OCI-LY1 (cell line): ENCODE measurements around the gene DOCK3.

Experiments used
- H2AFZ ChIP-seq: fragments of 200-600 bp; sonication (generic), shearing (Covaris generic); 2 replicates; pipeline ENCODE4 v1.6.0; 2014; ENCODE audit warnings: antibody characterized with exemption, mild to moderate bottlenecking, low read length
- H3F3A ChIP-seq: fragments of 200-600 bp; sonication (generic), shearing (Covaris generic); 2 replicates; pipeline ENCODE4 v1.6.0; 2014; ENCODE audit warnings: mild to moderate bottlenecking, antibody characterized with exemption, low read length, moderate library complexity; ENCODE audit not compliant: insufficient read depth
- H3K27ac ChIP-seq: fragments of 200-600 bp; sonication (generic); 2 replicates; pipeline ENCODE4 v1.5.1; 2014; ENCODE audit warnings: low read length, mixed run types, mild to moderate bottlenecking, low read depth; ENCODE audit not compliant: poor library complexity, severe bottlenecking
- H3K27me3 ChIP-seq: fragments of 200-600 bp; sonication (generic); 2 replicates; pipeline ENCODE4 v1.6.0; 2014; ENCODE audit warnings: antibody characterized with exemption, mild to moderate bottlenecking, low read length, moderate library complexity; ENCODE audit not compliant: insufficient read depth
- H3K36me3 ChIP-seq: fragments of 200-600 bp; sonication (generic); 2 replicates; pipeline ENCODE4 v1.6.1; 2014; ENCODE audit warnings: mild to moderate bottlenecking, antibody characterized with exemption, low read length, moderate library complexity, mixed read lengths; ENCODE audit not compliant: insufficient read depth
- H3K4me1 ChIP-seq: fragments of 200-600 bp; sonication (generic); 2 replicates; pipeline ENCODE4 v1.5.1; 2014; ENCODE audit warnings: mild to moderate bottlenecking, low read length, moderate library complexity; ENCODE audit not compliant: insufficient read depth, severe bottlenecking
- H3K4me2 ChIP-seq: fragments of 200-600 bp; sonication (generic), shearing (Covaris generic); 2 replicates; pipeline ENCODE4 v1.6.1; 2014; ENCODE audit warnings: low read length
- H3K4me3 ChIP-seq: fragments of 200-600 bp; sonication (generic); 2 replicates; pipeline ENCODE4 v1.5.1; 2014; ENCODE audit warnings: low read length, low read depth, mild to moderate bottlenecking, mixed read lengths; ENCODE audit not compliant: poor library complexity, severe bottlenecking
- H3K79me2 ChIP-seq: fragments of 200-600 bp; shearing (Covaris generic); 2 replicates; pipeline ENCODE4 v1.6.1; 2016; ENCODE audit warnings: mixed run types, low read length, mixed read lengths; ENCODE audit not compliant: insufficient read depth
- H3K9ac ChIP-seq: fragments of 200-600 bp; sonication (generic), shearing (Covaris generic); 2 replicates; pipeline ENCODE4 v1.6.1; 2014; ENCODE audit warnings: mild to moderate bottlenecking, low read length, mixed read lengths
- H3K9me2 ChIP-seq: fragments of 200-600 bp; sonication (generic), shearing (Covaris generic); 2 replicates; pipeline ENCODE4 v1.6.1; 2014; ENCODE audit warnings: low read depth, mild to moderate bottlenecking, low read length, mixed read lengths
- H3K9me3 ChIP-seq: fragments of 200-600 bp; shearing (Covaris generic); 2 replicates; pipeline ENCODE4 v1.6.1; 2014; ENCODE audit warnings: low read length, mixed read lengths
- H4K20me1 ChIP-seq: fragments of 200-600 bp; sonication (generic), shearing (Covaris generic); 2 replicates; pipeline ENCODE4 v1.6.0; 2016; ENCODE audit warnings: mild to moderate bottlenecking, low read length; ENCODE audit not compliant: insufficient read depth
- EZH2 ChIP-seq: fragments of 200-600 bp; sonication (generic), shearing (Covaris generic); IDR thresholded peaks from 2 replicates; pipeline ENCODE4 v1.8.0; 2017; ENCODE audit warnings: borderline replicate concordance, mixed run types, mild to moderate bottlenecking, antibody characterized with exemption, low read length, moderate library complexity, mixed read lengths
- TF ChIP-seq, protein P1 (sequence below): fragments of 200-600 bp; sonication (generic), shearing (Covaris generic); IDR thresholded peaks from 2 replicates; pipeline ENCODE4 v1.5.1; 2017; ENCODE audit warnings: mild to moderate bottlenecking, antibody characterized with exemption, low read length, moderate library complexity, mixed read lengths

DOCK3 gene

DNA sequence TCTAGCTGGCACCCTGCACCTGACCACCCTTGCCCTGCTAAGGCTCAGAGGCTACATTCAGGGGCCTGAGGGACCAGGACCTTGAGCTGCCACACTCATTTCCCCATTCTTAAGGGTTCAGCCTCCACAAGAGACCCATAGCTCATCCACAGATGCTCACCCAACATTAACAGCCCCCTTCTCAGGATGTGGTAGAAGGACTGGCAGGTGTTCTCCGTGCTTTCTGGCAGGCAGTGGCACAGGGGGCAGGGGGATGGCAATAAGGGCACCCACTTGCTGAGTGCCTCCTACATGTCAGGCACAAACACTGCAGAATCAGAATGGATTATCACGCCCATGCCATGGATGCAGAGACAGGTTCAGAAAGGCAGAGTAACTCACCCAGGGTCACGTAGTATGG, 48.3 kb upstream of the DOCK3 start:
- H4K20me1 ChIP-seq = no peaks in the 10 kb centered on the region
- no peaks in the 10 kb centered on the region for H3K9me2 ChIP-seq
- no peaks in the 10 kb centered on the region for H3K36me3 ChIP-seq
- no peak overlapping the region for H3K4me3 ChIP-seq
- TF ChIP-seq EZH2 = no peak
- TF ChIP-seq, protein P1, sequence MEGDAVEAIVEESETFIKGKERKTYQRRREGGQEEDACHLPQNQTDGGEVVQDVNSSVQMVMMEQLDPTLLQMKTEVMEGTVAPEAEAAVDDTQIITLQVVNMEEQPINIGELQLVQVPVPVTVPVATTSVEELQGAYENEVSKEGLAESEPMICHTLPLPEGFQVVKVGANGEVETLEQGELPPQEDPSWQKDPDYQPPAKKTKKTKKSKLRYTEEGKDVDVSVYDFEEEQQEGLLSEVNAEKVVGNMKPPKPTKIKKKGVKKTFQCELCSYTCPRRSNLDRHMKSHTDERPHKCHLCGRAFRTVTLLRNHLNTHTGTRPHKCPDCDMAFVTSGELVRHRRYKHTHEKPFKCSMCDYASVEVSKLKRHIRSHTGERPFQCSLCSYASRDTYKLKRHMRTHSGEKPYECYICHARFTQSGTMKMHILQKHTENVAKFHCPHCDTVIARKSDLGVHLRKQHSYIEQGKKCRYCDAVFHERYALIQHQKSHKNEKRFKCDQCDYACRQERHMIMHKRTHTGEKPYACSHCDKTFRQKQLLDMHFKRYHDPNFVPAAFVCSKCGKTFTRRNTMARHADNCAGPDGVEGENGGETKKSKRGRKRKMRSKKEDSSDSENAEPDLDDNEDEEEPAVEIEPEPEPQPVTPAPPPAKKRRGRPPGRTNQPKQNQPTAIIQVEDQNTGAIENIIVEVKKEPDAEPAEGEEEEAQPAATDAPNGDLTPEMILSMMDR = no peak
- H3K9ac ChIP-seq = no peak overlapping the region
- no peak overlapping the region for H3K27ac ChIP-seq
- no peaks in the 10 kb centered on the region for H3K9me3 ChIP-seq
- H3K4me1 ChIP-seq = no peaks in the 10 kb centered on the region
- H3K27me3 ChIP-seq = no peaks in the 10 kb centered on the region
- no peaks in the 10 kb centered on the region for H3F3A ChIP-seq
- H2AFZ ChIP-seq = no peak overlapping the region
- no peak overlapping the region for H3K4me2 ChIP-seq
- H3K79me2 ChIP-seq = no peaks in the 10 kb centered on the region

- H3K9ac ChIP-seq = no peak overlapping the region
- H4K20me1 ChIP-seq = no peaks in the 10 kb centered on the region
- TF ChIP-seq, protein P1 = 0 out of 2 replicates have a peak, but pooled peaks have one; percentile 19
- no peak for TF ChIP-seq EZH2
- no peaks in the 10 kb centered on the region for H3K4me1 ChIP-seq
- no peaks in the 10 kb centered on the region for H3K9me2 ChIP-seq
- H3K4me3 ChIP-seq = no peak overlapping the region
- H2AFZ ChIP-seq = no peak overlapping the region
- H3K36me3 ChIP-seq = no peaks in the 10 kb centered on the region
- no peaks in the 10 kb centered on the region for H3K9me3 ChIP-seq
- H3K79me2 ChIP-seq = no peaks in the 10 kb centered on the region
- no peaks in the 10 kb centered on the region for H3F3A ChIP-seq
- H3K4me2 ChIP-seq = no peak overlapping the region
- H3K27me3 ChIP-seq = no peaks in the 10 kb centered on the region
- no peak overlapping the region for H3K27ac ChIP-seq
Measured at GRCh38 chr3:50627407-50628051, 47.2 kb upstream of the DOCK3 start.

GRCh38 chr3:50628601-50629000, 46.1 kb upstream of the DOCK3 start:
- no peaks in the 10 kb centered on the region for H3K36me3 ChIP-seq
- H3K4me3 ChIP-seq = no peak overlapping the region
- no peaks in the 10 kb centered on the region for H4K20me1 ChIP-seq
- no peak overlapping the region for H3K4me2 ChIP-seq
- no peaks in the 10 kb centered on the region for H3F3A ChIP-seq
- no peaks in the 10 kb centered on the region for H3K4me1 ChIP-seq
- H3K27ac ChIP-seq = no peak overlapping the region
- H3K79me2 ChIP-seq = no peaks in the 10 kb centered on the region
- no peaks in the 10 kb centered on the region for H3K9me2 ChIP-seq
- H3K9ac ChIP-seq = no peak overlapping the region
- no peak overlapping the region for H2AFZ ChIP-seq
- TF ChIP-seq EZH2 = no peak
- TF ChIP-seq, protein P1 = no peak
- no peaks in the 10 kb centered on the region for H3K9me3 ChIP-seq
- no peaks in the 10 kb centered on the region for H3K27me3 ChIP-seq
